H1 (cell line): ENCODE results near the gene DKK3. TPM values are rescaled to one million over a fixed set of nuclear protein-coding genes. Genes with fewer than 3 reads are reported as not detected.

Experiments
- CTCF ChIA-PET: fragments of 300-600 bp; sonication (Branson Sonifier 250); formaldehyde crosslinking; loops from one replicate; lab custom pipeline; 2021; ENCODE audit not compliant: partially characterized antibody; lab: Charles Lee
- POLR2A ChIA-PET: fragments of 300-600 bp; sonication (Branson Sonifier 250); formaldehyde crosslinking; loops from one replicate; lab custom pipeline; 2021; ENCODE audit warnings: inconsistent platforms; ENCODE audit not compliant: partially characterized antibody; lab: Charles Lee
- DNase-seq, 2 experiments: peaks; one replicate each; pipeline versions ENCODE4 v3.0.0 to v3.0.0-alpha.2; 2010 to 2022; ENCODE audit warnings: low spot score in 2 of 2, low read depth in 1 of 2, mixed read lengths in 1 of 2
- FAIRE-seq: peaks from 2 replicates; lab custom pipeline; 2011; peaks lifted over from hg19 to GRCh38; lab: Jason Lieb, UNC
- H2AFZ ChIP-seq: 2 replicates; pipeline ENCODE4 v1.8.1; 2012; ENCODE audit warnings: low read length, inconsistent platforms
- H2AK5ac ChIP-seq: 2 replicates; pipeline ENCODE4 v1.6.1; 2013; ENCODE audit warnings: low read depth, low read length
- H2BK120ac ChIP-seq: replicated peaks from 2 replicates; pipeline ENCODE3; 2013; ENCODE audit warnings: low read depth, low read length, inconsistent platforms
- H2BK12ac ChIP-seq: 2 replicates; pipeline ENCODE4 v1.6.1; 2013; ENCODE audit warnings: low read depth, low read length
- H2BK15ac ChIP-seq: 2 replicates; pipeline ENCODE4 v1.6.1; 2013; ENCODE audit warnings: low read length
- H2BK20ac ChIP-seq: 2 replicates; pipeline ENCODE4 v1.6.1; 2013; ENCODE audit warnings: low read length
- H2BK5ac ChIP-seq: 2 replicates; pipeline ENCODE4 v1.6.1; 2013; ENCODE audit warnings: low read depth, low read length
- H3K14ac ChIP-seq: 2 replicates; pipeline ENCODE4 v1.6.1; 2013; ENCODE audit warnings: inconsistent platforms; ENCODE audit not compliant: insufficient read length
- H3K18ac ChIP-seq: 2 replicates; pipeline ENCODE4 v1.6.1; 2013; ENCODE audit warnings: low read length; ENCODE audit errors: extremely low read depth
- H3K23ac ChIP-seq: 2 replicates; pipeline ENCODE4 v1.6.1; 2013; ENCODE audit warnings: inconsistent platforms; ENCODE audit not compliant: insufficient read length
- H3K23me2 ChIP-seq: 2 replicates; pipeline ENCODE4 v1.6.1; 2013; ENCODE audit warnings: low read depth, low read length
- H3K27ac ChIP-seq: 2 replicates; pipeline ENCODE4 v1.6.1; 2011; ENCODE audit warnings: low read depth, low read length, inconsistent platforms
- H3K27me3 ChIP-seq, 4 experiments: replicated peaks in 1 of 4; 1 replicate in 1 of 4; 2 replicates in 3 of 4; pipeline versions ENCODE4 v1.6.1 to v1.8.1; 2011 to 2013; ENCODE audit warnings: low read length in 3 of 4, mild to moderate bottlenecking in 3 of 4, inconsistent platforms in 2 of 4, mixed read lengths in 2 of 4, moderate library complexity in 1 of 4; ENCODE audit not compliant: control insufficient read depth in 3 of 4, insufficient read depth in 3 of 4; ENCODE audit errors: extremely low read depth in 1 of 4
- H3K36me3 ChIP-seq, 4 experiments: 2 replicates each; pipeline versions ENCODE4 v1.6.1 to v1.8.1; 2011 to 2013; ENCODE audit warnings: mild to moderate bottlenecking in 4 of 4, low read length in 3 of 4, moderate library complexity in 2 of 4, control low read depth in 1 of 4, inconsistent platforms in 1 of 4; ENCODE audit not compliant: insufficient read depth in 4 of 4, control insufficient read depth in 2 of 4
- H3K4ac ChIP-seq: replicated peaks from 2 replicates; pipeline ENCODE3; 2013; ENCODE audit warnings: low read length, low read depth, mixed read lengths, inconsistent platforms; ENCODE audit not compliant: insufficient read length
- H3K4me1 ChIP-seq, 4 experiments: replicated peaks in 1 of 4; 1 replicate in 1 of 4; 2 replicates in 3 of 4; pipeline versions ENCODE4 v1.6.1 to v1.8.1; 2011 to 2013; ENCODE audit warnings: low read length in 3 of 4, inconsistent platforms in 2 of 4, mixed read lengths in 1 of 4; ENCODE audit not compliant: insufficient read depth in 4 of 4, control insufficient read depth in 3 of 4
- H3K4me2 ChIP-seq, 2 experiments: 2 replicates each; pipeline versions ENCODE4 v1.6.1 to v1.8.1; 2011 to 2013; ENCODE audit warnings: low read depth in 2 of 2, low read length in 2 of 2, control low read depth in 1 of 2, inconsistent platforms in 1 of 2, mild to moderate bottlenecking in 1 of 2; ENCODE audit not compliant: insufficient read depth in 1 of 2
- H3K4me3 ChIP-seq, 4 experiments: fragments of 200-600, 300-600 bp in 1 of 4; sonication (generic), shearing (Covaris generic), sonication (Bioruptor Twin) in 1 of 4; 2 replicates each; pipeline versions ENCODE4 v1.5.1 to v1.8.1; 2011 to 2016; ENCODE audit warnings: low read length in 4 of 4, low read depth in 3 of 4, control low read depth in 2 of 4, inconsistent platforms in 2 of 4, mild to moderate bottlenecking in 2 of 4, mixed read lengths in 1 of 4, moderate library complexity in 1 of 4; ENCODE audit not compliant: insufficient read depth in 2 of 4; ENCODE audit errors: extremely low read depth in 1 of 4
- H3K56ac ChIP-seq: replicated peaks from 2 replicates; pipeline ENCODE3; 2013; ENCODE audit warnings: low read depth, mild to moderate bottlenecking, mixed read lengths, low read length, inconsistent platforms; ENCODE audit not compliant: insufficient read length
- H3K79me1 ChIP-seq: 2 replicates; pipeline ENCODE4 v1.6.1; 2013; ENCODE audit warnings: low read depth, low read length, control low read depth
- H3K79me2 ChIP-seq, 2 experiments: 2 replicates each; pipeline versions ENCODE4 v1.6.1 to v1.8.1; 2012 to 2013; ENCODE audit warnings: low read length in 2 of 2, mild to moderate bottlenecking in 2 of 2, inconsistent platforms in 1 of 2; ENCODE audit not compliant: insufficient read depth in 2 of 2, control insufficient read depth in 1 of 2
- H3K9ac ChIP-seq, 4 experiments: replicated peaks in 1 of 4; 1 replicate in 1 of 4; 2 replicates in 3 of 4; pipeline versions ENCODE4 v1.6.1 to v1.8.1; 2011 to 2013; ENCODE audit warnings: low read depth in 3 of 4, low read length in 3 of 4, control low read depth in 2 of 4, mild to moderate bottlenecking in 2 of 4, moderate library complexity in 2 of 4, inconsistent platforms in 1 of 4; ENCODE audit errors: extremely low read depth in 1 of 4
- H3K9me3 ChIP-seq, 2 experiments: 2 replicates each; pipeline versions ENCODE4 v1.6.1 to v1.8.1; 2012 to 2013; ENCODE audit warnings: mild to moderate bottlenecking in 2 of 2, moderate library complexity in 2 of 2, control low read depth in 1 of 2, inconsistent platforms in 1 of 2, low read depth in 1 of 2, low read length in 1 of 2, mixed read lengths in 1 of 2; ENCODE audit not compliant: insufficient read depth in 2 of 2
- H4K20me1 ChIP-seq, 2 experiments: replicated peaks in 1 of 2; 2 replicates each; pipeline versions ENCODE3 to v1.8.1; 2011 to 2013; ENCODE audit warnings: inconsistent platforms in 2 of 2, low read length in 2 of 2, mild to moderate bottlenecking in 1 of 2; ENCODE audit not compliant: insufficient read depth in 2 of 2, control insufficient read depth in 1 of 2
- H4K5ac ChIP-seq: 2 replicates; pipeline ENCODE4 v1.6.1; 2013; ENCODE audit warnings: low read length, low read depth, mixed read lengths, inconsistent platforms; ENCODE audit not compliant: insufficient read length
- H4K8ac ChIP-seq: 2 replicates; pipeline ENCODE4 v1.8.0; 2013; ENCODE audit warnings: mild to moderate bottlenecking, moderate library complexity, low read length, inconsistent platforms; ENCODE audit not compliant: insufficient read depth; ENCODE audit errors: extremely low read depth
- H4K91ac ChIP-seq: replicated peaks from 2 replicates; pipeline ENCODE3; 2013; ENCODE audit warnings: low read length, mixed read lengths, inconsistent platforms; ENCODE audit not compliant: insufficient read length
- BRCA1 ChIP-seq: IDR thresholded peaks from 2 replicates; pipeline ENCODE4 v1.6.1; 2012; ENCODE audit warnings: low read depth, low read length, improper control_type of control experiment
- CBX5 ChIP-seq: fragments of 300-800, 300-1000 bp; sonication (generic); IDR thresholded peaks from 2 replicates; pipeline ENCODE4 v1.7.1; 2016; ENCODE audit warnings: antibody characterized with exemption, low read length, low read depth
- GTF2F1 ChIP-seq: IDR thresholded peaks from 2 replicates; pipeline ENCODE4 v1.6.1; 2012; ENCODE audit warnings: low read depth, low read length, improper control_type of control experiment, borderline replicate concordance
- KDM1A ChIP-seq: fragments of 200-600, 300-600 bp; sonication (generic); IDR thresholded peaks from 2 replicates; pipeline ENCODE4 v1.7.1; 2016; ENCODE audit warnings: mild to moderate bottlenecking, low read length, borderline replicate concordance
- MAFK ChIP-seq: IDR thresholded peaks from 2 replicates; pipeline ENCODE4 v1.6.1; 2012; ENCODE audit warnings: low read depth, mild to moderate bottlenecking, improper control_type of control experiment, low read length
- SIN3A ChIP-seq, 2 experiments: IDR thresholded peaks in 1 of 2; conservative IDR thresholded peaks in 1 of 2; 2 replicates each; pipeline ENCODE4 v1.6.1; 2011 to 2012; ENCODE audit warnings: low read length in 2 of 2, improper control_type of control experiment in 1 of 2, low read depth in 1 of 2, mild to moderate bottlenecking in 1 of 2
- TAF1 ChIP-seq: IDR thresholded peaks from 2 replicates; pipeline ENCODE4 v1.6.1; 2011; ENCODE audit warnings: mild to moderate bottlenecking, low read depth, low read length
- TEAD4 ChIP-seq: IDR thresholded peaks from 2 replicates; pipeline ENCODE4 v1.6.1; 2012; ENCODE audit warnings: low read depth, low read length, inconsistent platforms, mixed read lengths
- WGBS, 2 experiments: shearing (Covaris generic) in 1 of 2; methylation state at CpG; one replicate each; pipeline versions ENCODE4 v1.1.6 to v1.1.7; 2013 to 2015; ENCODE audit warnings: low lambda C conversion rate in 2 of 2, mixed read lengths in 2 of 2, inconsistent platforms in 1 of 2, low coverage in 1 of 2, missing lambda C conversion rate in 1 of 2; ENCODE audit not compliant: insufficient replicate concordance in 2 of 2, insufficient coverage in 1 of 2, insufficient read length in 1 of 2; ENCODE audit errors: extremely low coverage in 1 of 2, missing lambda C conversion rate in 1 of 2; 5-methylcytosine and 5-hydroxymethylcytosine counted together
- polyA plus RNA-seq, 7 experiments: library from polyadenylated mRNA; depleted of rRNA in 3 of 7; stranded (reverse) in 5 of 7; unstranded in 2 of 7; fragments of >200 nt in 5 of 7; fragments of 200-250 nt in 2 of 7; gene quantifications; 1 replicate in 5 of 7; 2 replicates in 1 of 7; 4 replicates in 1 of 7; pipeline versions ENCODE4 v1.2.1 to v1.2.3, GENCODE V29; 2011 to 2013; ENCODE audit warnings: missing spikeins in 2 of 7, mixed read lengths in 2 of 7
- total RNA-seq: library from RNA; stranded (reverse); fragmentation: NEBNext Ultra II Directional; extraction: Animal tissue kit (Norgen Biotek cat#: 25700); gene quantifications from 2 replicates; pipeline ENCODE4 v1.2.1, GENCODE V29; 2021
- TF ChIP-seq, protein P1 (sequence below): IDR thresholded peaks from 2 replicates; pipeline ENCODE4 v1.6.1; 2012; ENCODE audit warnings: low read length, inconsistent platforms
- TF ChIP-seq, protein P2 (sequence below): IDR thresholded peaks from 2 replicates; pipeline ENCODE4 v1.6.1; 2012; ENCODE audit warnings: inconsistent platforms

DKK3 gene
- total and polyA plus RNA-seq, 2 of the 8 experiments (the other 6 are each of a cell fraction or from before 2014, with no cell fraction given) = 30.0 to 40.1 TPM

DNA sequence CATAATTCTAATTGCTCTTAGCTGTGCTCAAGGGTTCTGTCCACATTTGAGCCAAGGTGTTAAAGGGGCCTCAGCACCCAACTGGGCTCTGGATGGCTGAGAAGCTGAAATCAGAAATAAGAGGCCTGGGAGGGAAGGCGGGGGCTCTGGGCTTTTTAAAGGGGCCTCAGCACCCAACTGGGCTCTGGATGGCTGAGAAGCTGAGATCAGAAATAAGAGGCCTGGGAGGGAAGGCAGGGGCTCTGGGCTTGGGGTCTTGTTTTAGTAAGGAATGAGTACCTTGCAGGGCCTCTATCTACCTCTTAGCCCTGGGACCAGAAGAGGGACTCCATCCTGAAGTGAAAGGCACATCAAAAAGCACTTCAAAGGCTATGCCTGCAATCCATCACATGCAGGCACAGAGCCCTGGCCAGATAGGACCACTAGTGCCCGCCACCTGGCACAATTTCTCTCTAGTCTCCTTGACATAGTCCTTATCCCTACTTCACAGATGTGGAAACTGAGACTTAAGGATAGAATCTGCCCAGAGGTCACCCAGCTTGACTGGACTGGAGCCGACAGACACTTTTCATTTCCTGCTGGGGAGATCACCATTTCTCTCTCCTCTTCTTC is 35.6 kb downstream of the DKK3 start:
- Histone ChIP-seq H2AK5ac (no peak overlapping the region), H2AFZ (no peak overlapping the region), H3K18ac (no peak overlapping the region), H3K4me1 (peaks cover 0 to 3% (median 2%) of the 10 kb centered on the region in 4 experiments; a peak in 2 of 7 replicates), H3K79me1 (no peaks in the 10 kb centered on the region), H2BK12ac (no peak overlapping the region), H2BK20ac (no peak overlapping the region), H3K27ac (no peak overlapping the region), H3K14ac (no peak overlapping the region), H2BK15ac (no peak overlapping the region), H3K23ac (no peak overlapping the region), H2BK5ac (no peak overlapping the region), H3K36me3 (no peaks in the 10 kb centered on the region), H4K8ac (no peak overlapping the region), H3K9ac (no peak overlapping the region), H3K4me2 (no peak overlapping the region), H3K9me3 (no peaks in the 10 kb centered on the region), H2BK120ac (no peak overlapping the region), H3K4ac (no peak overlapping the region), H3K27me3 (no peaks in the 10 kb centered on the region), H4K20me1 (no peaks in the 10 kb centered on the region), H4K5ac (no peak overlapping the region), H3K4me3 (no peak overlapping the region), H4K91ac (no peak overlapping the region), H3K56ac (no peak overlapping the region), H3K23me2 (no peaks in the 10 kb centered on the region), H3K79me2 (no peaks in the 10 kb centered on the region)
- FAIRE-seq = no peak
- no peak for DNase-seq
- CTCF ChIA-PET = interaction anchor here (1.0 to 2.6 kb wide), 7 partner anchors 8 to 263 kb away, joined by 3 to 10 read pairs (median 3); no protein-coding TSS in a partner anchor
- POLR2A ChIA-PET = interaction anchor here (1.2 kb wide), 1 partner anchor 37 kb away, joined by 3 read pairs; no protein-coding TSS in a partner anchor
- WGBS, 2 experiments = 60% methylated on average over 3 of the region's 3 CpGs; no CpG with 5 or more reads in 1 of the 2 experiments
- TF ChIP-seq CBX5 (no peak), SIN3A (conservative IDR thresholded peaks at IDR 0.05 in 1 of 2, IDR thresholded peaks at IDR 0.05 in 1 of 2; ENCODE audit: low read depth in 1 of 2, low read length in 2 of 2) (no peak), TEAD4 (no peak), MAFK (no peak), GTF2F1 (no peak), BRCA1 (no peak), KDM1A (no peak), TAF1 (no peak)
- TF ChIP-seq, protein P1, sequence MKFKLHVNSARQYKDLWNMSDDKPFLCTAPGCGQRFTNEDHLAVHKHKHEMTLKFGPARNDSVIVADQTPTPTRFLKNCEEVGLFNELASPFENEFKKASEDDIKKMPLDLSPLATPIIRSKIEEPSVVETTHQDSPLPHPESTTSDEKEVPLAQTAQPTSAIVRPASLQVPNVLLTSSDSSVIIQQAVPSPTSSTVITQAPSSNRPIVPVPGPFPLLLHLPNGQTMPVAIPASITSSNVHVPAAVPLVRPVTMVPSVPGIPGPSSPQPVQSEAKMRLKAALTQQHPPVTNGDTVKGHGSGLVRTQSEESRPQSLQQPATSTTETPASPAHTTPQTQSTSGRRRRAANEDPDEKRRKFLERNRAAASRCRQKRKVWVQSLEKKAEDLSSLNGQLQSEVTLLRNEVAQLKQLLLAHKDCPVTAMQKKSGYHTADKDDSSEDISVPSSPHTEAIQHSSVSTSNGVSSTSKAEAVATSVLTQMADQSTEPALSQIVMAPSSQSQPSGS = no peak
- TF ChIP-seq, protein P2, sequence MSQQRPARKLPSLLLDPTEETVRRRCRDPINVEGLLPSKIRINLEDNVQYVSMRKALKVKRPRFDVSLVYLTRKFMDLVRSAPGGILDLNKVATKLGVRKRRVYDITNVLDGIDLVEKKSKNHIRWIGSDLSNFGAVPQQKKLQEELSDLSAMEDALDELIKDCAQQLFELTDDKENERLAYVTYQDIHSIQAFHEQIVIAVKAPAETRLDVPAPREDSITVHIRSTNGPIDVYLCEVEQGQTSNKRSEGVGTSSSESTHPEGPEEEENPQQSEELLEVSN = no peak
